ENCODE data around the gene RPL34.
A peak's percentile ranks its signal among the peaks of the same experiment; 100 is the strongest.
"Not testable (repeated sequence)": the region's sequence is repeated elsewhere in the genome, so short reads cannot be mapped to it uniquely, and the experiment has no call there.

Gene RPL34

GRCh38 chr4:108620101-108620932, at the start of gene RPL34:
RPL34 (plus strand) TSS chr4:108620576; CDS start chr4:108621960, 1,384 bp downstream.
- DNase-seq (ENCODE audit: low read depth in 2 of 3, low spot score in 2 of 3): peak; percentile 65 to 88 (median 87)

GRCh38 chr4:108570993-108571569, 49.3 kb upstream of the RPL34 start:
- no peak for DNase-seq (ENCODE audit: low read depth in 2 of 3, low spot score in 2 of 3)

DNA sequence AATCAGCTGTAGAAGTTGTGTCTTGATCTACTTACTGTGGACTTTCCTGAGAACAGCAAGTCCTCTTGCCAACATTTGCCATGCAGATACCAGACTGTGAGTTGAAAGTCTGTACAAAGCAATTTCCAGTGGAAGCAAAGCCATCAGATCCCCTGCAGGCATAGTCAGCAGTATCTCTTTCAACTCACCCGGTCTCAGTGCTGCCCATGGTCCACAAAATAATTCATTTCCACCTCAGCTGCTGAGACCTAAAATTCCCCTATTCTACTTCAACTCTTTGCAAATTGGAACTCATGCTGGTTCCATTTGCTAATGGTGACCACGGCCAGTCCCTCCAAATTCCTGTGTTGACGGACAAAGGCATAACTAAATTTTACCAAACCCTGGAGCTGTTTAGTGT, 46.0 kb upstream of the RPL34 start:
- DNase-seq (ENCODE audit: low read depth in 2 of 3, low spot score in 2 of 3): no peak

GRCh38 chr4:108581083-108581482, 39.3 kb upstream of the RPL34 start:
- DNase-seq (ENCODE audit: low read depth in 2 of 3, low spot score in 2 of 3): no peak

DNA sequence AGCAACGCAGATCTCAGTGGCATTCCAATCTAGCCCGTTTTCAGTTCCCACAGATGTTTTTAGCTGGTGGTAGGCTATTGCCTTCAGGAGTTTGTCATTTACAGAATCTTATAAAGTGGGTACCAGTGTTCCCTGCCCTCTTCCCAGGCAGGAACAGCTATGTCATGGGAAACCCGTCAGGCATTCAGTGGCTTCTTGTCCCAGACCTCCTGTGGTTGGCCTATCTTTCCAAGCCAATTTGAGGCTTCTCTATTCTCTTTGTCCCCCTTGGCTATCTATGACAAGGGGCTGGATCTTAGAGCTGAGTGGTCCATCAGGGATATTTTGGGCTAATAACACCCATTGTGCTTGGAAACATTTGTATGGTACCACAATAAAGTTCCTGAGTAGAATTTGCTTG, 33.6 kb upstream of the RPL34 start:
- no peak for DNase-seq (ENCODE audit: low read depth in 2 of 3, low spot score in 2 of 3)

DNA sequence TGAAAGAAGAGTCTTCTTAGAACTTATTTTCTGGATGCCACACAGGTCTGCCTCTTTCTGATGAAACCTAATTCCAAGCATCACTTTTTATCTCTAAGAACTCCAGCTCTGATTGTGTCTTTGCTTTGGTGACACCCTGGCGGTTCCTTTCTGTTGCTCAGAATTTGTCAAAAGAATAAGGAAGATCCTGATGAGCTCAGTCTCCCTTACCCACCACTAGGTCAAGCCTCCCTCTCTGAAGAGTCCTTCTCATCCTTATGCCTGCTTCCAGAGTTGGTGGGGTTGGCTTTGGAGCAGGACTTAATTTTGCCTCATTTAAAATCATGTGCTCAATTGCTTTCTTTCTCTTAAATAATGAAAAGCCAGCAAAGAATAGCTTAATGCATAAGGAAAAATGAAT, 31.5 kb upstream of the RPL34 start:
- DNase-seq (ENCODE audit: low read depth in 2 of 3, low spot score in 2 of 3): no peak

DNA sequence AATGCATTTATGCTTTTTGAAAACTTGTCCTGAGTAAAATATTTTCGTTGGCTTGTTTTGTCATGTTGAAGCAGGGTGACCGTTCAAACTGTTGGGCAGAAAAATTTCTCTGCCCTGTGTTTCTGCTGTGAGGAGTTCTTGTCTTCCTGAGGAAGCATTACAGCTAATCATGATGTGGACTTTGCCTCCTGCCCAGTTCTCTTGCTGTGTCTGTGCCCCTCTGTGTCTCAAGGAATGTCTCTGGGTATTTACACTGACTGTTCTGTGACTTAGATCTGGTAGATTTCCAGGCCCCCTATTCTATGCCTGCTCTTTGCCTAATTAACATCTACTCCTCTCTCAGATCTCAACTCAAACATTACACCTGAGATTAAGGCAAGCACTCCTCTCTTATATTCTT, 30.4 kb upstream of the RPL34 start:
- DNase-seq (ENCODE audit: low read depth in 2 of 3, low spot score in 2 of 3): no peak

- DNase-seq (ENCODE audit: low read depth in 2 of 3, low spot score in 2 of 3): no peak
Measured at GRCh38 chr4:108590776-108591175, 29.6 kb upstream of the RPL34 start.

DNA sequence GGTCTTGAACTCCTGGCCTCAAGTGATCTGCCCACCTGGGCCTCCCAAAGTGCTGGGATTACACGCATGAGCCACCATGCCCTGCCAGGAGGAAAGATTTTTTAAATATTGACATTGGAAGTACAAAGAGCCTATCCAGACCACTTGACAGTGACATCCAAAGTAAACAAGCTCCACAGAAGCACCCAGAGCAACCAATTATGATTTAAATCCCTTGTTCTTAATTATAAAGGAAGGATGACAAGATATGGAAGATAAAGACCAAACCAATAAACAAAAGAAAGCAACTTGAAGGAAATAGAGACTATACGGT, 27.7 kb upstream of the RPL34 start:
- no peak for DNase-seq (ENCODE audit: low read depth in 2 of 3, low spot score in 2 of 3)

DNA sequence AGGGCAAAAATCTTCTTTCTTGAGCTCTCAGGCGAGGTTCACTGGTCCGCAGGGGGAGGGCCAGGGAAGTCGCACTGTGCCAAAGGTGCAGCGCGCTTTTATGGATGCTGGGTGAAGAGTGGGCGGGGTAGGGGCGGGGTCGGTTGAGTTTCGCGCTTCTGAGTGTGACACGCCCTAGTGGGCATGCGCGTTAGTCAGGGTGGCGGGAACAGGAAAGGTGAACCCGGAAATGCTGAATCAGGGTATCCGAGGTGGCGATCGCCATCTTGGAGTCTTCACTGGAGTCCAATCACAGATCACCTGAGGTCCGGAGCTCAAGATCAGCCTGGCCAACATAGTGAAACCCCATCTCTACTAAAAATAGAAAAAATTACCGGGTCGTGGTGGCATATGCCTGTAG, 26.1 kb upstream of the RPL34 start:
- not testable (repeated sequence) for DNase-seq (ENCODE audit: low read depth in 2 of 3, low spot score in 2 of 3)

- no peak for DNase-seq (ENCODE audit: low read depth in 2 of 3, low spot score in 2 of 3)
Measured at GRCh38 chr4:108596344-108596743, 24.0 kb upstream of the RPL34 start.

DNA sequence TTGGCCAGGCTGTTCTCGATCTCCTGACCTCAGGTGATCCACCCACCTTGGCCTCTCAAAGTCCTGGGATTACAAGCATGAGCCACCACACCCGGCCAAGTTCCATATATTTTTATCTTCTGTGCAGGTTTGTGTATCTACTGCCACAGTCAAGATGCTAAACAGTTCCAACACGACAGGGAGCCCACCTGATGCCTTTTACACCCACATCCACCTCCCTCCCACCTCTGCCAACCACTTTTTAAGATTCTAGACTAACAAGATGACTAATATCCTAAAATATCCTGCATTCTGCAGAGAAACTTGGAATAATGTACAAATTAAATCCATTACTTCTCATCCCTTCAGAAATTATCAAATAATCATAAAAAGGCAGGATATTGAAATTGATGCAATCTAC, 19.3 kb upstream of the RPL34 start:
- DNase-seq (ENCODE audit: low read depth in 2 of 3, low spot score in 2 of 3): no peak

GRCh38 chr4:108601532-108601931, 18.8 kb upstream of the RPL34 start:
- no peak for DNase-seq (ENCODE audit: low read depth in 2 of 3, low spot score in 2 of 3)

DNA sequence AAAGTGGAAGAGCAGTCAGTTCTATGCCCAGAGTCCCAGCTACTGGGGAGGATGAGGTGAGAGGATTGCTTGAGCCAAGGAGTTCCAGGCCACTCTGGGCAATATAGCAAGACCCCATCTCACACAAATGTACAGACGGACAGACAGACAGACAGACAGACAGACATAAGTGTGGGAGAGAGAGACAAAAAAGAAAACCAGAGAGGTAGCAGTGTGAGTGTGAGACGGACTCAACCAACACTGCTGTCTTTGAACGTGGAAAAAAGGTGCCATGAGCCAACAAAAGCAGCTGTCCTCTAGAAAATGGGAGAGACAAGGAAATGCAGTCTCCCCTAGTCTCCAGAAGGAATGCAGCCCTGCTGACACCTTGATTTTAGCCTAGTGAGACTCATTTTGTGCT, 18.2 kb upstream of the RPL34 start:
- DNase-seq (ENCODE audit: low read depth in 2 of 3, low spot score in 2 of 3): no peak

GRCh38 chr4:108607079-108607815, 13.1 kb upstream of the RPL34 start:
- DNase-seq (ENCODE audit: low read depth in 2 of 3, low spot score in 2 of 3): no peak

- DNase-seq (ENCODE audit: low read depth in 2 of 3, low spot score in 2 of 3): no peak
Measured at GRCh38 chr4:108611365-108611764, 9.0 kb upstream of the RPL34 start.

DNA sequence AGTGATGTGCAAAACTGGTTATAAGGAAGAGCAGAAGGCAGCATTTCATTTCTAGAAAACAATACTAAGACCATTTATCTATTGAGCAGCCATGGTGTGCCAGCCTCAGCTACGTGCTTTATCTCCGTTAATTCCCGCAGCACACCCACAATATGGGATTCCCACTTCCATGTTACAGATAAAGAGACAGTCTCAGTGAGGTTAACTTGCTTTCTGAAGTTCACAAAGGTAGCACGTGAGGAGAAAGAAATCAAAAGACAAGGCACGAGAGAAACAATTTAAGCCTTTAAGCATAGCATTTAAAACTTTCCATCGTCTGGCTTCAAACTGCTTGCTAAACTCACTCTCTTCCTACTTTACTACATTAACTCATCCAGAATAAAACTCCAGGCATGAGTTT, 8.0 kb upstream of the RPL34 start:
- DNase-seq (ENCODE audit: low read depth in 2 of 3, low spot score in 2 of 3): no peak

GRCh38 chr4:108619372-108620100, 840 bp upstream of the RPL34 start:
- DNase-seq (ENCODE audit: low read depth in 2 of 3, low spot score in 2 of 3): no peak

GRCh38 chr4:108620933-108621905, 843 bp downstream of the RPL34 start:
- no peak for DNase-seq (ENCODE audit: low read depth in 2 of 3, low spot score in 2 of 3)

- no peak for DNase-seq (ENCODE audit: low read depth in 2 of 3, low spot score in 2 of 3)
Measured at GRCh38 chr4:108622022-108622421, 1.6 kb downstream of the RPL34 start.

Measured in activated CD8-positive, alpha-beta memory T cell treated with anti-CD3 and anti-CD28 coated beads for 48 hours (primary cell).